OCI-LY1 (cell line): ENCODE measurements around the gene DIDO1.
"Not testable (repeated sequence)": the region's sequence is repeated elsewhere in the genome, so short reads cannot be mapped to it uniquely, and the experiment has no call there.

Experiments
- H2AFZ ChIP-seq: fragments of 200-600 bp; sonication (generic), shearing (Covaris generic); 2 replicates; pipeline ENCODE4 v1.6.0; 2014; ENCODE audit warnings: antibody characterized with exemption, mild to moderate bottlenecking, low read length
- H3F3A ChIP-seq: fragments of 200-600 bp; sonication (generic), shearing (Covaris generic); 2 replicates; pipeline ENCODE4 v1.6.0; 2014; ENCODE audit warnings: mild to moderate bottlenecking, antibody characterized with exemption, low read length, moderate library complexity; ENCODE audit not compliant: insufficient read depth
- H3K27ac ChIP-seq: fragments of 200-600 bp; sonication (generic); 2 replicates; pipeline ENCODE4 v1.5.1; 2014; ENCODE audit warnings: low read length, mixed run types, mild to moderate bottlenecking, low read depth; ENCODE audit not compliant: poor library complexity, severe bottlenecking
- H3K27me3 ChIP-seq: fragments of 200-600 bp; sonication (generic); 2 replicates; pipeline ENCODE4 v1.6.0; 2014; ENCODE audit warnings: antibody characterized with exemption, mild to moderate bottlenecking, low read length, moderate library complexity; ENCODE audit not compliant: insufficient read depth
- H3K36me3 ChIP-seq: fragments of 200-600 bp; sonication (generic); 2 replicates; pipeline ENCODE4 v1.6.1; 2014; ENCODE audit warnings: mild to moderate bottlenecking, antibody characterized with exemption, low read length, moderate library complexity, mixed read lengths; ENCODE audit not compliant: insufficient read depth
- H3K4me1 ChIP-seq: fragments of 200-600 bp; sonication (generic); 2 replicates; pipeline ENCODE4 v1.5.1; 2014; ENCODE audit warnings: mild to moderate bottlenecking, low read length, moderate library complexity; ENCODE audit not compliant: insufficient read depth, severe bottlenecking
- H3K4me2 ChIP-seq: fragments of 200-600 bp; sonication (generic), shearing (Covaris generic); 2 replicates; pipeline ENCODE4 v1.6.1; 2014; ENCODE audit warnings: low read length
- H3K4me3 ChIP-seq: fragments of 200-600 bp; sonication (generic); 2 replicates; pipeline ENCODE4 v1.5.1; 2014; ENCODE audit warnings: low read length, low read depth, mild to moderate bottlenecking, mixed read lengths; ENCODE audit not compliant: poor library complexity, severe bottlenecking
- H3K79me2 ChIP-seq: fragments of 200-600 bp; shearing (Covaris generic); 2 replicates; pipeline ENCODE4 v1.6.1; 2016; ENCODE audit warnings: mixed run types, low read length, mixed read lengths; ENCODE audit not compliant: insufficient read depth
- H3K9ac ChIP-seq: fragments of 200-600 bp; sonication (generic), shearing (Covaris generic); 2 replicates; pipeline ENCODE4 v1.6.1; 2014; ENCODE audit warnings: mild to moderate bottlenecking, low read length, mixed read lengths
- H3K9me2 ChIP-seq: fragments of 200-600 bp; sonication (generic), shearing (Covaris generic); 2 replicates; pipeline ENCODE4 v1.6.1; 2014; ENCODE audit warnings: low read depth, mild to moderate bottlenecking, low read length, mixed read lengths
- H3K9me3 ChIP-seq: fragments of 200-600 bp; shearing (Covaris generic); 2 replicates; pipeline ENCODE4 v1.6.1; 2014; ENCODE audit warnings: low read length, mixed read lengths
- H4K20me1 ChIP-seq: fragments of 200-600 bp; sonication (generic), shearing (Covaris generic); 2 replicates; pipeline ENCODE4 v1.6.0; 2016; ENCODE audit warnings: mild to moderate bottlenecking, low read length; ENCODE audit not compliant: insufficient read depth
- EZH2 ChIP-seq: fragments of 200-600 bp; sonication (generic), shearing (Covaris generic); IDR thresholded peaks from 2 replicates; pipeline ENCODE4 v1.8.0; 2017; ENCODE audit warnings: borderline replicate concordance, mixed run types, mild to moderate bottlenecking, antibody characterized with exemption, low read length, moderate library complexity, mixed read lengths
- TF ChIP-seq, protein P1 (sequence below): fragments of 200-600 bp; sonication (generic), shearing (Covaris generic); IDR thresholded peaks from 2 replicates; pipeline ENCODE4 v1.5.1; 2017; ENCODE audit warnings: mild to moderate bottlenecking, antibody characterized with exemption, low read length, moderate library complexity, mixed read lengths

DIDO1 gene

DNA sequence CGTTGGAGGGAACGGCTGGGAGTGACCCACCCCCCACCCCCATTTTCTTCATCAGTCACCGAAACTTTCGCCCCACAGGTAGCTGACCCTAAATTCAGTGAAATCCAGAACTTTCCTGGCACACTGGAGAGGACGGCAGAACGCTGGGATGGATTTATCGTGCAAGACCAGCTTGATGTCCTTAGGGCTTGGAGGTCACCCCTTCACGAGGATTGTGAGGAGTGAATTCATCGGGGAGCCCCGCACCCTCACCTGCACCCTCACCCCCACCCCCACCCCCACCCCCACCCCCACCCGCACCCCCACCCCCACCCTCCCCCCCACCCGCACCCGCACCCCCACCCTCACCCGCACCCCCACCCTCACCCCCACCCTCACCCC lies 51.4 kb downstream of the DIDO1 start:
- H3F3A ChIP-seq, result peaks cover 10% of the 10 kb centered on the region
- H3K79me2 ChIP-seq, result no peaks in the 10 kb centered on the region
- TF ChIP-seq, protein P1, sequence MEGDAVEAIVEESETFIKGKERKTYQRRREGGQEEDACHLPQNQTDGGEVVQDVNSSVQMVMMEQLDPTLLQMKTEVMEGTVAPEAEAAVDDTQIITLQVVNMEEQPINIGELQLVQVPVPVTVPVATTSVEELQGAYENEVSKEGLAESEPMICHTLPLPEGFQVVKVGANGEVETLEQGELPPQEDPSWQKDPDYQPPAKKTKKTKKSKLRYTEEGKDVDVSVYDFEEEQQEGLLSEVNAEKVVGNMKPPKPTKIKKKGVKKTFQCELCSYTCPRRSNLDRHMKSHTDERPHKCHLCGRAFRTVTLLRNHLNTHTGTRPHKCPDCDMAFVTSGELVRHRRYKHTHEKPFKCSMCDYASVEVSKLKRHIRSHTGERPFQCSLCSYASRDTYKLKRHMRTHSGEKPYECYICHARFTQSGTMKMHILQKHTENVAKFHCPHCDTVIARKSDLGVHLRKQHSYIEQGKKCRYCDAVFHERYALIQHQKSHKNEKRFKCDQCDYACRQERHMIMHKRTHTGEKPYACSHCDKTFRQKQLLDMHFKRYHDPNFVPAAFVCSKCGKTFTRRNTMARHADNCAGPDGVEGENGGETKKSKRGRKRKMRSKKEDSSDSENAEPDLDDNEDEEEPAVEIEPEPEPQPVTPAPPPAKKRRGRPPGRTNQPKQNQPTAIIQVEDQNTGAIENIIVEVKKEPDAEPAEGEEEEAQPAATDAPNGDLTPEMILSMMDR, result no peak
- no peak for TF ChIP-seq EZH2
- H2AFZ ChIP-seq, result no peak overlapping the region
- H4K20me1 ChIP-seq, result no peaks in the 10 kb centered on the region
- no peaks in the 10 kb centered on the region for H3K4me1 ChIP-seq
- H3K9me3 ChIP-seq, result no peaks in the 10 kb centered on the region
- H3K27me3 ChIP-seq, result peaks cover 10% of the 10 kb centered on the region; the same call in 1 of the 2 replicates
- no peak overlapping the region for H3K4me3 ChIP-seq
- peaks cover under 1% of the 10 kb centered on the region; the same call in 1 of the 2 replicates for H3K36me3 ChIP-seq
- H3K9ac ChIP-seq, result no peak overlapping the region
- H3K27ac ChIP-seq, result no peak overlapping the region
- H3K9me2 ChIP-seq, result no peaks in the 10 kb centered on the region
- no peak overlapping the region for H3K4me2 ChIP-seq

DNA sequence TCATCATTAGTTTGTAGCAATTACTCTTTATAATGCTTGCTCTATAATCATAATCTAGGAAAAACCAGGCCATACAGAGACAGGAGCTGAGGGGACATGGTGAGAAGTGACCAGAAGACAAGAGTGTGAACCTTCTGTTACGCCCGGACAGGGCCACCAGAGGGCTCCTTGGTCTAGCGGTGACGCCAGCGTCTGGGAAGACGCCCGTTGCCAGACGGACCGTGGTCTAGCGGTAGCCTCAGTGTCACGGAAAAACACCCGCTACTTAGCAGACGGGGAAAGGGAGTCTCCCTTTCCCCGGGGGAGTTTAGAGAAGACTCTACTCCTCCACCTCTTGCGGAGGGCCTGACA lies 52.6 kb downstream of the DIDO1 start:
- H4K20me1 ChIP-seq, H3K9me3 ChIP-seq, H2AFZ ChIP-seq, H3K4me3 ChIP-seq, H3F3A ChIP-seq, H3K9me2 ChIP-seq, H3K9ac ChIP-seq, H3K36me3 ChIP-seq, H3K27ac ChIP-seq, H3K4me1 ChIP-seq, H3K79me2 ChIP-seq, H3K4me2 ChIP-seq: not testable (repeated sequence)
- H3K27me3 ChIP-seq, result peaks cover 10% of the 10 kb centered on the region; the same call in 1 of the 2 replicates
- TF ChIP-seq, protein P1, result peak; percentile 45

DNA sequence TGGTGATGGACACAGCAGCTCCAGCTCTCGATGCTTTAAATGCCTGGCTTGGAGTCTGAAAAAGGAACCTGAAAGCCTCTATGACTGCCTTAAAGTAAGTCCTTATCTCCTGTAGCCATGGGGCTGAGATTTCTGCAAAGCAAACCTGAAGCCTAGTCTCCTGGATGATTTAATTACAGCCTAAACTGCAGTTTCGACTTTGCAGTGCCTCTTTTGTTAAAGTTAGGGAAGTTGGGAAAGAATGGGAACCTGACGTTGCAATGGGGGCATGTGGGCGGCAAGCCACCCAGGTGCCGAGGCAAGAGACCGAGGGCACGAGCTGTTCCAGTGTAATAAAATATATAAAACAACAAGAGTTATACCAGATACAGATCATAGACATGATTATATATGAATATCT lies 53.0 kb downstream of the DIDO1 start:
- no peak overlapping the region for H3K27ac ChIP-seq
- H3K27me3 ChIP-seq, result peaks cover 10% of the 10 kb centered on the region; the same call in 1 of the 2 replicates
- H3F3A ChIP-seq, result peaks cover 7% of the 10 kb centered on the region
- H3K9me3 ChIP-seq, result no peaks in the 10 kb centered on the region
- no peaks in the 10 kb centered on the region for H4K20me1 ChIP-seq
- no peaks in the 10 kb centered on the region for H3K4me1 ChIP-seq
- H3K9me2 ChIP-seq, result no peaks in the 10 kb centered on the region
- no peaks in the 10 kb centered on the region for H3K79me2 ChIP-seq
- no peaks in the 10 kb centered on the region for H3K36me3 ChIP-seq
- TF ChIP-seq EZH2, result no peak
- TF ChIP-seq, protein P1, result no peak
- no peak overlapping the region for H3K9ac ChIP-seq
- no peak overlapping the region for H2AFZ ChIP-seq
- no peak overlapping the region for H3K4me2 ChIP-seq
- H3K4me3 ChIP-seq, result no peak overlapping the region
